GM12864 (cell line): ENCODE measurements around the gene CENPU.

Source experiments
- DNase-seq: peaks from one replicate; pipeline ENCODE4 v3.0.0-alpha.2; 2011; ENCODE audit warnings: low read depth
- H3K4me3 ChIP-seq: 2 replicates; pipeline ENCODE4 v1.5.1; 2011; ENCODE audit warnings: mild to moderate bottlenecking, low read depth, low read length, control low read depth
- CTCF ChIP-seq: IDR thresholded peaks from 2 replicates; pipeline ENCODE4 v1.5.1; 2011; ENCODE audit warnings: low read depth, mild to moderate bottlenecking, moderate library complexity, low read length, control low read depth, inconsistent platforms; ENCODE audit errors: missing control alignments

The CENPU gene

GRCh38 chr4:184688005-184688404, 45.9 kb downstream of the CENPU start:
- no peak overlapping the region for H3K4me3 ChIP-seq
- TF ChIP-seq CTCF, result no peak
- no peak for DNase-seq

GRCh38 chr4:184684491-184685189, 49.3 kb downstream of the CENPU start:
- TF ChIP-seq CTCF, result no peak
- H3K4me3 ChIP-seq, result no peak overlapping the region
- DNase-seq, result no peak

- no peak for DNase-seq
- H3K4me3 ChIP-seq, result no peak overlapping the region
- TF ChIP-seq CTCF, result no peak
Observed at GRCh38 chr4:184681916-184682315, 52.0 kb downstream of the CENPU start.

GRCh38 chr4:184680698-184681097, 53.2 kb downstream of the CENPU start:
- no peak for DNase-seq
- TF ChIP-seq CTCF, result no peak
- no peak overlapping the region for H3K4me3 ChIP-seq

- no peak for DNase-seq
- H3K4me3 ChIP-seq, result no peak overlapping the region
- TF ChIP-seq CTCF, result no peak
Observed at GRCh38 chr4:184675821-184676492, 57.9 kb downstream of the CENPU start.

- H3K4me3 ChIP-seq, result no peak overlapping the region
- DNase-seq, result no peak
- no peak for TF ChIP-seq CTCF
Observed at GRCh38 chr4:184675018-184675417, 58.9 kb downstream of the CENPU start.

GRCh38 chr4:184674011-184674410, 59.9 kb downstream of the CENPU start:
- no peak overlapping the region for H3K4me3 ChIP-seq
- TF ChIP-seq CTCF, result no peak
- no peak for DNase-seq
